HTERT RPE-1 (cell line): ENCODE data around the gene CIAO2B.
"Not testable (repeated sequence)": the region's sequence is repeated elsewhere in the genome, so short reads cannot be mapped to it uniquely, and the experiment has no call there.

ENCODE experiments used
- in situ Hi-C: fragments of 300-500 bp; cut with MboI; formaldehyde crosslinking; loops from 4 replicates; pipeline ENCODE4 v1.14.3; 2020; ENCODE audit warnings: low sequenced_read_pairs

CIAO2B gene

DNA sequence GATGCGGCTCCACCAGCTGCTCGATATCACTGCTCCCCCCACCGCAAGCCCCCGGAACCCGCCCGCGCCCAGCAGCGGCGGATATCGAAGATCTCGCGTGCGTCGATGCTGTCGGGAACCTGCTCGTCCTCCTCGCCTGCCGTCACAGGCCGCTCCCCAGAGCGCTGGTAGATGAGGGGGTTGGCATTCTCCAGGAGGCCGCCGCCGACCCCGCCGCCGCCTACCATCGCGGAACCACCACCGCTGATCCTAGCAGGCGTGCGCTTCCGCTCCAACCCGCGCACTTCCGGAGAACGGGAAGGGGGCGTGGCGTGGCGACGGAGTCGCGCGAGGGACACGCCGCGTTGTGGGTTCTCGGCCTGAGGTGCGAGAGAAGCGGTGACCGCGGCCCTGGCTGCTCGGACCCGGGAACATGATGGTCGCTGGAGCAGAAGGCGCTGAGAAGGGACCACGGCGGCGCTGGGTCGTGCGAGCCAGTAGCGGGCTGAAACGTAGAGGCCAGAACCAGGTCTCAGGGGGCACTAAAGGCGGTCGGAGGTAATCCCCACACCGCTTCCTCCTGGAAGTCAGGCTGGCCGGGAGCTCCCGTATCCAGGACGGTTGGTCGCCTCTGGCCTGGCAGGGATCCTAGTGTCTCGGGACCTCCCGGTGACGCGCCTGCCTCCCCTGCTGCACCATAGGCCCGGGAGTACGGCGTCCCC is at the start of gene CIAO2B:
TSS of gene CIAO2B (minus strand) at position 265 of the 701 bp plus-strand sequence. CDS start at position 227, 38 bp downstream.
- in situ Hi-C loops: no loop called here

DNA sequence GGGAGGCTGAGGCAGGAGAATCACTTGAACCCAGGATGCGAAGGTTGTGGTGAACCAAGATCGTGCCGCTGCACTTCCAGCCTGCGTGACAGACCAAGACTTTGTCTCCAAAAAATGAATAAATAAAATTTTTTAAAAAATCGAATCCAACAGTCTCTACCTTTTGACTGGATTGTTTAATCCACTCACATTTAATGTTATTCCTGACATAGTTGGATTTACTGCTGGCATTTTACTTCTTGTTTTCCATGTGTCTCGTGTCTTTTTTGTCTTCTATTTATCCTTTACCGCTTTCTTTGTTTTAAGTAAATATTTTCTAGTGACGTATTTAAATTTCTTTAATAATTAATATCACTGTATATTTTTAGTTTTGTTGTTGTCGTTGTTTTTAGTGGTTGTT is 48.8 kb upstream of the CIAO2B start:
- in situ Hi-C loops: no loop called here

- in situ Hi-C loops: no loop called here
Measured at GRCh38 chr16:66979011-66979717, 45.0 kb upstream of the CIAO2B start.

GRCh38 chr16:66977341-66978113 is 43.3 kb upstream of the CIAO2B start:
- in situ Hi-C loops: no loop called here

- in situ Hi-C loops: no loop called here
Measured at GRCh38 chr16:66976746-66977145, 42.5 kb upstream of the CIAO2B start.

DNA sequence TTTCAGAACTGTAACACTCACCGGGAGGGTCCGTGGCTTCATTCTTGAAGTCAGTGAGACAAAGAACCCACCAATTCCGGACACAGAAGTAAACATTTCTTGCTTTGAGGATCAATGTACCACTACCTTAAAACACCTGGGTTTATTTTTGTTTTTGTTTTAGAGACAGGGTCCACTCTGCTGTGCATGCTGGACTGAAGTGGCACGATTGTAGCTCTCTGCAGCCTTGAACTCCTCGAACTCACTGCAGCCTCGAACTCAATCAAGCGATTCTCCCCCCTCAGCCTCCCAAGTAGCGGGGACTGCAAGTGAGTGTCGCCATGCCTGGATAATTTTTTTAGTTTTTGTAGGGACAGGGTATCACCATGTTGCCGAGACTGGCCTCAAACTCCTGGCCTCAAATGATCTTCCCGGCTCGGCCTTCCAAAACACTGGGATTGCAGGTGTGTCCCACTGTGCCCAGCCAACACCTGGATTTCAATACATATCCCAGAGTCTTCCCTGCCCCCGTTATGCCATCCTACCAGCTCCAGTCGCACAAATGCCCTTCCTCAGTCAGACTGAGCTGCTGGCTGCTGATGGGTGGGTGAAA is 41.2 kb upstream of the CIAO2B start:
- in situ Hi-C loops: no loop called here

DNA sequence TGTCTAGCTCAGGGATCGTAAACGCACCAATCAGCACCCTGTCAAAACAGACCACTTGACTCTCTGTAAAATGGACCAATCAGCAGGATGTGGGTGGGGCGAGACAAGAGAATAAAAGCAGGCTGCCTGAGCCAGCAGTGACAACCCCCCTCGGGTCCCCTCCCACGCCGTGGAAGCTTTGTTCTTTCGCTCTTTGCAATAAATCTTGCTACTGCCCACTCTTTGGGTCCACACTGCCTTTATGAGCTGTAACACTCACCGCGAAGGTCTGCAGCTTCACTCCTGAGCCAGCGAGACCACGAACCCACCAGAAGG is 40.7 kb upstream of the CIAO2B start:
- in situ Hi-C loops: not testable (repeated sequence)

- in situ Hi-C loops: not testable (repeated sequence)
Measured at GRCh38 chr16:66974156-66974931, 40.1 kb upstream of the CIAO2B start.

- in situ Hi-C loops: no loop called here
Measured at GRCh38 chr16:66973716-66974115, 39.5 kb upstream of the CIAO2B start.

DNA sequence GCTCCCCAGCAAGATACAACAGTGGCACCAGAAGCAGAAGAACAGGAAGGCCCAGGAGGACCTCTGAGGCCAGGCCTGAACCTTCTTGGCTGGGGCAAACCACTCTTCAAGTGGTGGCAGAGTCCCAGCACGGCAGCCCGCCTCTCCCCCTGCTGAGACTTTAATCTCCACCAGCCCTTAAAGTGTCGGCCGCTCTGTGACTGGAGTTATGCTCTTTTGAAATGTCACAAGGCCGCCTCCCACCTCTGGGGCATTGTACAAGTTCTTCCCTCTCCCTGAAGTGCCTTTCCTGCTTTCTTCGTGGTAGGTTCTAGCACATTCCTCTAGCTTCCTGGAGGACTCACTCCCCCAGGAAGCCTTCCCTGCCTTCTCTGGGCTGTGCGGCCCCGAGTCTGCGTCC is 38.8 kb upstream of the CIAO2B start:
- in situ Hi-C loops: no loop called here

DNA sequence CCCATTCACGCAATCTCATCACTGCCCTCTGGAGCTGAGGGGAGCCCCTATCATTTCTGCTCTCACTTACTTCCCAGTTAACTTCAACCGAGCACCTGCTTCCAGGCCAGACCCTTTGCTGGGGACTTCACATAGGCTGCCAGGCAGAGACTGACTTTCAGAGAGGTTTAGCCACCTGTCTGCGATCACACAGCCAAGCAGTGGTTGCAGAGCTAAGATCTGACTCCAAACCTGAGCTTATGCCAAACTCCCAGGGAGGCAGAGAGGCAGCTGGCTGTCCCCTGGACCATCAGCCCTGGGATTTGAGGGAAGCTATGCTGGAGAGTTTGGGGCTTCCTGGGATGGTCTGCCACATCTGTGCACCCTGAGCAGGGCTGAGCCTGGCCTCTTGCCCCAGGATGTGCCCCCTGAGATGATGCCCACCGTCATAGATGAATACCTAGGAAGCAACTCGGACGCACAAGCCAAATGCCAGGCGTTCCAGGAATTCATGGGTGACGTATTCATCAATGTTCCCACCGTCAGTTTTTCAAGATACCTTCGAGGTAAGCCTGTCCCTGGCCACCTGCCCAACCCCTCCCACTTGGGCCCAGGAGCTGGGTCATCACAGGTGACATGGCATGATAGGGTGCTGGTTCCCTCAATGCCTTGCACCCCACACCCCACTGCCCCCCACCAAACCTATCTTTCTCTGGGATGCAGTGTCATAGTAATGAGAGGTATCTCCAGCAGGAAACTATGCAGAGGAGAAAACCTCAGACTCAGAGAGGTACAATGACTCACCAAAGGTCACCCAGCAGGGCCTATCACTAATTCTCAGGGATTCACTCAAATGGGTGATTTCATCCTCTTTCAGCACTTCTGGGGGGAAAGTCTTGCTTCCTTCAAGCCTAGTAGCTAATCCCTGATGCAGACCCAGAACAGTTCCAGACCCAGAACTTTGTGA is 36.8 kb upstream of the CIAO2B start:
- in situ Hi-C loops: no loop called here

DNA sequence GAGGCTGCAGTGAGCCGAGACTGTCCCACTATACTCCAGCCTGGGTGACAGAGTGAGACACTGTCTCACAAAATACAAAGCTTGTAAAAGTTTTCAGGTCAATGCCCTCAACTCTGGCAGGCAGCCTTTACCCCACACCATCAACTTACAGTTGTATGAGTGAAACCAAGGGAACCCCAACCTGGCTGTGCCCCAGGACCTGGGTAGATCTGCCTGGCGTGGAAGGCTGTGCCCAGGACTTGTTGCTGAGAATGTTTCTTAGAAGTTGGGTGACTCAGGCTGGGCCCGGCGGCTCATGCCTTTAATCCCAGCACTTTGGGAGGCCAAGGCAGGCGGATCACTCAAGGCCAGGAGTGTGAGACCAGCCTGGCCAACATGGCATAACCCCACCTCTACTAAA is 34.6 kb upstream of the CIAO2B start:
- in situ Hi-C loops: no loop called here

DNA sequence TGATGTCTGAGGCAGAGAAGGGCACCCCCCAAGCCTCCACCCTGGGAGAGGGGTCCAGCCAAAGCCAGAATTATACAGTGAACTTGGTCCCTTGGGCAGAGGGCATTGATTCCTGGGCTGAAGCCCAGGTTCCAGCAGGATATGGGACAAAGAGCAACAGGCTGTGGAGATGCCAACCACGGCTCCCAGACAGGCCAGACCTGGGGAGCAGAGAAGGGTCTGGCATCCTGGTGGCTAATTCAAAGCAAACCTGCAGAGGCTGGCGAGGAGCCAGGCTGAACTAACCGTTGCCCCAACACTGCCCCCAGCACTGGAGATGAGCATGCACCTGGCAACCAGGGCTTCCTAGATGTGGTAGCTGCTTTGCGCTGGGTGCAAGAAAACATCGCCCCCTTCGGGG is 29.8 kb upstream of the CIAO2B start:
- in situ Hi-C loops: no loop called here

DNA sequence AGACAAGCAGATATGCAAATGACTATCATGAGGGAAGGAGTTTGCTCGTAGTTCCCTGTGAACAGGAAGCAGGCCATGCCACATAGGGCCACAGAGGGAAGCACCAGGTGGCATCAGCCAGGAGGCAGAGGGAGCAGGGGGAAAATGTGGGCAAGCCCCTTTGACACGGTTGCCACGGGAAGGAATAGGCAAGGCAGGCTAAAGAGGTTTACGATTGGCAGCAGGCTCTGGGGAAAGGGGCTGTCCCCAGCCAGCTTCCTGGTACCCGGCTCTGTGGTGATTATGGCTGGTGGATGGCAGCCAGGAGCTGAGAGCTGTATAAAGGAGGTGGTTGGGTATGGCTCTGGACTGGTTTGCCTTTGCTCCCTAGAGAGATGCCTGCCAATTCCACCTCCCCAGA is 27.7 kb upstream of the CIAO2B start:
- in situ Hi-C loops: no loop called here

DNA sequence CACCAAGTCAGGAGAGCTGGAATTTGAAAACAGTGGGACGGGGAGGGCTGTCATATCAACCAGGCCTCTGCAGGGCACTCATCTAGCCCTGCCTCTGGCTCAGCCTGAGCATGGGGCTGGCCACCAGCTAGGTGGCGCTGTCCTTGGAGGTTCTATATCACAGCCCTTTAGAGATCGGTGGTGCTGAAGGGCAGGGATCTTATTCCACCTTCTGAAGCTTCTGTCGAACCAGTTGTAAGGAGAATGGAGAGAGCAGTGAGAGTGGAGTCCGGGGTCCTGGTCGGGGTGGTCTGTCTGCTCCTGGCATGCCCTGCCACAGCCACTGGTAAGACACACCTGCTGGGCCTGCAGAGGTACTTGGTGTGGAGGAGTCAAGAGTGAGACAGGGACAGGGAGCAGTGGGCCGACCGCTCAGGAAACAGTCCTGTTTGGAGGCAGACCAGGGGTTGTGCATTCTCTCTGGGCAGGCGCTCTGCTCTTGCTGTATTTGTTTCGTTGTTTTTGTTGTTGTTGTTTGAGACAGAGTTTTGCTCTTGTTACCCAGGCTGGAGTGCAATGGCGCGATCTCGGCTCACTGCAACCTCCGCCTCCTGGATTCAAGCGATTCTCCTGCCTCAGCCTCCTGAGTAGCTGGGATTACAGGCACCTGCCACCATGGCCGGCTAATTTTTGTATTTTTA is 27.0 kb upstream of the CIAO2B start, which contains the start of gene CES3:
TSS of gene CES3 (plus strand) at position 202 of the 680 bp plus-strand sequence. CDS start at position 244, 42 bp downstream.
- in situ Hi-C loops: no loop called here

DNA sequence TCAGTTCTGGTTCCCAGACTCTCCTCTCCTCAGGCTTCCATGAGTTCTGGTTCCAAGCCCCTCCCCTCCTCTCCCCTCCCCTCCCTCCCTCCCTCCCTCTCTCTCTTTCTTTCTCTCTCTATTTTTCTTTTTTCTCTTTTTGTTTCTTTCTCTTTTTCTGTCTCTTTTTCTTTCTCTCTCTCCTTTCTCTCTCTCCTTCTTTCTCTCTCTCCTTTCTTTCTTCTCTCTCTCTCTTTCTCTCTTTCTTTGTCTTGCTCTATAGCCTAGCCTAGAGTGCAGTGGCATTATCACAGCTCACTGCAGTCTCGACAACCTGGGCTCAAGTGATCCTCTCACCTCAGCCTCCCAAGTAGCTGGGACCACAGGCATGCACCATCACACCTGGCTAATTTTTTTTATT is 26.1 kb upstream of the CIAO2B start:
- in situ Hi-C loops: no loop called here

DNA sequence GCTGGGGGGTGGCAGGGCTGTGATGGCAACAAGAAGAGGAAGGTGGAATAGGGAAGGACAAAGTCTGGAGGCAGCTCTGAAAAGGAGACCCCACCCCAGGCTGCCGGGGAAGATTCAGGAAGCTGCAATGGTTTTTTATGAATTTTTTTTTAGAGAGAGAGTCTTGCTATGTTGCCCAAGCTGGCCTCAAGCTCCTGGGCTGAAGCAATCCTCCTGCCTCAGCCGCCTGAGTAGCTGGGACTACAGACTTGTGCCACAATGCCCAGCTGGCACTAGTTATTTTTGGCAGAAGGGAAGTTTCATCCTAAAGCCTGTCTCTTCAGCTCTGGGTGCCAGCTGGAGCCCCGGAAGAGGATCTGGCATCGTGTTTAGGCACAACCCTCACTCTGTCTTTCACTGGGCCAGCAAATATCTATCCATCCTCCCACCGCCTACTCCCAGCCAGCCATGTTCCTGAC is 25.5 kb upstream of the CIAO2B start:
- in situ Hi-C loops: no loop called here

DNA sequence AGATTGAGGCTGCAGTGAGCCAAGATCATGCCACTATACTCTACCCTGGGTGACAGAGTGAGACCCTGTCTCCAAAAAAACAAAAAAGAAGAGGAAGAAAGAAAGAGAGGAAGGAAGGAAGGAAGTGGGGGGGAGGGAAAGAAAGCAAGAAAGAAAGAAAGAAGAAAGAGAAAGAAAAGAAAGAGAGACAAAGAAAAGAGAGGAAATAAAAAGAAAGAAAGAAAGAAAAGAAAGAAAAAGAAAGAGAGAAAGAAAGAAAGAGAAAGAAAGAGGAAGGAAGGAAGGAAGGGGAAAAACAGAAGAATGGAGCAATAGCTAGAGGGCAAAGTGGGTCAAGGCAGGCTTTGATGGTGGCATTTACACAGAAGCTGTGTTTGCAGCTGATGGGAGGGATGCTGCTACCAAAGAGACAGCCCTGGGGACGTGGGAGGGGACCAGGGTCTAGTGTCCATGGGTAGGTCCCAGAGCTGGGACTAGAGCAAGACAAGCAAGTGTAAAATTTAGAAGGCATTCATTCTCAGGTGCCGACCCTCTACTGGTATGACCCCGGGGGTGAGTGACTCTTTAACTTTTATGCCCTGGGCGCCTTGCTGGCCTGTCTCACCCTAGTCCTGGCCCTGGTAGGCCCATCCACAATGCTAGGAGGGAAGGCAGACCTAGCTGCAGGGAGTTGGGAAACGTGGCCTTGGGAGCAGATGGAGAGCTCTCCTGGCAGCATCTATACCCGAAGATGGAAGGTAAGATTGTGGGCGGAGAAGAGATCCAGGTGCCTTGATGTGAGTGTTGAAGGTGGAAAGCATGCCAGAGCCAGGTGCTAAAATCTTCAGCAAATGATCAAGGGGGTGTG is 24.9 kb upstream of the CIAO2B start:
- in situ Hi-C loops: no loop called here
